Endodermal cell (in vitro differentiated cells): ENCODE measurements around the gene CHTF18. TPM values are rescaled to one million over a fixed set of nuclear protein-coding genes. Genes with fewer than 3 reads are reported as not detected.

Experiments used
- DNase-seq: peaks from one replicate; pipeline ENCODE4 v3.0.0-alpha.2; 2017
- H3K27ac ChIP-seq: 2 replicates; pipeline ENCODE4 v1.5.1; 2013; ENCODE audit warnings: mild to moderate bottlenecking, low read depth, low read length, moderate library complexity
- H3K27me3 ChIP-seq: 2 replicates; pipeline ENCODE4 v1.6.1; 2013; ENCODE audit warnings: mild to moderate bottlenecking, low read length, moderate library complexity; ENCODE audit not compliant: insufficient read depth, control insufficient read depth, poor library complexity, severe bottlenecking
- H3K36me3 ChIP-seq: 2 replicates; pipeline ENCODE4 v1.7.0; 2013; ENCODE audit warnings: mild to moderate bottlenecking, low read length, moderate library complexity; ENCODE audit not compliant: control insufficient read depth, insufficient read depth
- H3K4me1 ChIP-seq: one replicate; pipeline ENCODE4 v1.7.0; 2013; ENCODE audit warnings: low read length; ENCODE audit not compliant: control insufficient read depth, insufficient read depth
- H3K4me3 ChIP-seq: 2 replicates; pipeline ENCODE4 v1.5.1; 2013; ENCODE audit warnings: mild to moderate bottlenecking, low read length, moderate library complexity
- H3K9ac ChIP-seq: 2 replicates; pipeline ENCODE4 v1.6.1; 2013; ENCODE audit warnings: mild to moderate bottlenecking, low read length, moderate library complexity; ENCODE audit not compliant: poor library complexity, severe bottlenecking; ENCODE audit errors: extremely low read depth
- H3K9me3 ChIP-seq: 2 replicates; pipeline ENCODE4 v1.6.1; 2013; ENCODE audit warnings: mild to moderate bottlenecking, low read length, moderate library complexity; ENCODE audit not compliant: control insufficient read depth
- H3K27ac Mint-ChIP-seq: 2 replicates; pipeline ENCODE4 v1.8.0; 2020; ENCODE audit warnings: mixed read lengths
- H3K27me3 Mint-ChIP-seq: 2 replicates; pipeline ENCODE4 v1.8.0; 2021; ENCODE audit warnings: mild to moderate bottlenecking, mixed read lengths; ENCODE audit not compliant: insufficient read depth
- H3K36me3 Mint-ChIP-seq: 2 replicates; pipeline ENCODE4 v1.8.0; 2020; ENCODE audit warnings: low read depth, mixed read lengths
- H3K4me1 Mint-ChIP-seq: 2 replicates; pipeline ENCODE4 v1.8.0; 2020; ENCODE audit warnings: mixed read lengths
- H3K4me3 Mint-ChIP-seq: 2 replicates; pipeline ENCODE4 v1.8.0; 2020; ENCODE audit warnings: mild to moderate bottlenecking, moderate library complexity, mixed read lengths
- H3K9me3 Mint-ChIP-seq: 2 replicates; pipeline ENCODE4 v1.8.0; 2020; ENCODE audit warnings: mild to moderate bottlenecking, mixed read lengths
- WGBS, 2 experiments: methylation state at CpG; one replicate each; pipeline versions ENCODE4 v1.1.5 to v1.1.7; 2013; ENCODE audit warnings: missing lambda C conversion rate in 2 of 2, mixed read lengths in 1 of 2; ENCODE audit not compliant: insufficient coverage in 1 of 2, insufficient read length in 1 of 2; 5-methylcytosine and 5-hydroxymethylcytosine counted together
- total RNA-seq, 2 donors: library from RNA; stranded (reverse); fragmentation: NEBNext Ultra II Directional in 1 of 2; extraction: Animal tissue kit (Norgen Biotek cat#: 25700) in 1 of 2; gene quantifications; 2 replicates in 1 of 2; 3 replicates in 1 of 2; pipeline ENCODE4 v1.2.1, GENCODE V29; 2021
- TF ChIP-seq, protein P1 (sequence below): fragments of 200-600 bp; sonication (generic); conservative IDR thresholded peaks from 2 replicates; pipeline ENCODE4 v1.5.0; 2021; ENCODE audit warnings: antibody characterized with exemption, mild to moderate bottlenecking

The CHTF18 gene
- total RNA-seq, 2 donors from 2014 or later = 158 to 169 TPM

DNA sequence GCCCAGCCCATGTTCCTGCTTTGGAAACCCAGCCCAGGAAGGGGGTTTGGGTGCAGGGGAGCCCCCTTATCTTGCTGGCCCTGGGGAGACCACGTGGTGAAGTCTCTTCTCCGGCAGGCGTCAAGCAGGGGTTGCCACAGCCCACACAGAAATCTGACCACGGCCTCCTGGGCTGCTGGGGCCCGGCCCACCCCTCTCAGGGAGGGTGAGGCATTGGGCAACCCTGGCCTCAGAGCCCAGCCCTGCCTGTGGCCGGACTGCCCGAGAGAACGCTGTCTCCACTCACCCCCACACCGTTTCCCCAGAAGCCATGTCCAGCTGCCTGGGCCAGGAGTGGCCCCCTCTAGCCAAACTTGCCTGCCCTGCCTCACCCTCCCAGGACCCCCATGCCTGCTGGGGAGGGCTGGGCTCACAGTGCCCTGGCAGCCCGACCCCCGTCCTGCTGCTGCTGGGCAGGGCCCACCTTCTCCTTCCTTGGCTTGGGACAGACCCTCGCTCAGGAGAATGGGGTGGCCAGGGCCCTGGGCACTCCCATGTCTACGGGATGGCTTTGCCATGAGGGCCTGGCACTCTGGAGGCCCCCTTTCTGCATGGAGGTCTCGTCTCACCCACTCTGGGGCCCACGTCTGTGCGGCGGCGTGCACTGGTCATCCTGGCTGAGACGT, 6.9 kb upstream of the CHTF18 start:
- Histone ChIP-seq H3K4me1 (no peaks in the 10 kb centered on the region), H3K27ac (no peak overlapping the region), H3K9me3 (no peaks in the 10 kb centered on the region), H3K9ac (no peak overlapping the region), H3K4me3 (no peak overlapping the region), H3K36me3 (peaks cover 7% of the 10 kb centered on the region), H3K27me3 (peaks cover 3% of the 10 kb centered on the region)
- Mint-ChIP-seq H3K27ac (no peak overlapping the region), H3K4me3 (no peak overlapping the region), H3K9me3 (no peaks in the 10 kb centered on the region), H3K27me3 (peaks cover 6% of the 10 kb centered on the region), H3K4me1 (no peaks in the 10 kb centered on the region), H3K36me3 (peaks cover 2% of the 10 kb centered on the region)
- DNase-seq = no peak
- WGBS, 2 experiments = 81% methylated on average over 8 to 19 of the region's 19 CpGs
- TF ChIP-seq, protein P1, sequence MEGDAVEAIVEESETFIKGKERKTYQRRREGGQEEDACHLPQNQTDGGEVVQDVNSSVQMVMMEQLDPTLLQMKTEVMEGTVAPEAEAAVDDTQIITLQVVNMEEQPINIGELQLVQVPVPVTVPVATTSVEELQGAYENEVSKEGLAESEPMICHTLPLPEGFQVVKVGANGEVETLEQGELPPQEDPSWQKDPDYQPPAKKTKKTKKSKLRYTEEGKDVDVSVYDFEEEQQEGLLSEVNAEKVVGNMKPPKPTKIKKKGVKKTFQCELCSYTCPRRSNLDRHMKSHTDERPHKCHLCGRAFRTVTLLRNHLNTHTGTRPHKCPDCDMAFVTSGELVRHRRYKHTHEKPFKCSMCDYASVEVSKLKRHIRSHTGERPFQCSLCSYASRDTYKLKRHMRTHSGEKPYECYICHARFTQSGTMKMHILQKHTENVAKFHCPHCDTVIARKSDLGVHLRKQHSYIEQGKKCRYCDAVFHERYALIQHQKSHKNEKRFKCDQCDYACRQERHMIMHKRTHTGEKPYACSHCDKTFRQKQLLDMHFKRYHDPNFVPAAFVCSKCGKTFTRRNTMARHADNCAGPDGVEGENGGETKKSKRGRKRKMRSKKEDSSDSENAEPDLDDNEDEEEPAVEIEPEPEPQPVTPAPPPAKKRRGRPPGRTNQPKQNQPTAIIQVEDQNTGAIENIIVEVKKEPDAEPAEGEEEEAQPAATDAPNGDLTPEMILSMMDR = no peak

GRCh38 chr16:782258-782657, 6.2 kb upstream of the CHTF18 start:
- TF ChIP-seq, protein P1 = no peak
- H3K27ac Mint-ChIP-seq = no peak overlapping the region
- no peak overlapping the region for H3K4me3 Mint-ChIP-seq
- peaks cover 2% of the 10 kb centered on the region for H3K4me1 ChIP-seq
- H3K36me3 Mint-ChIP-seq = peaks cover 2% of the 10 kb centered on the region
- 80 to 84% methylated on average over 4 to 6 of the region's 6 CpGs for WGBS, 2 experiments
- no peak overlapping the region for H3K9ac ChIP-seq
- no peak for DNase-seq
- peaks cover 6% of the 10 kb centered on the region for H3K27me3 Mint-ChIP-seq
- H3K36me3 ChIP-seq = peaks cover 10% of the 10 kb centered on the region
- H3K27me3 ChIP-seq = peaks cover 3% of the 10 kb centered on the region
- no peaks in the 10 kb centered on the region for H3K9me3 ChIP-seq
- H3K27ac ChIP-seq = no peak overlapping the region
- H3K9me3 Mint-ChIP-seq = no peaks in the 10 kb centered on the region
- no peak overlapping the region for H3K4me3 ChIP-seq
- no peaks in the 10 kb centered on the region for H3K4me1 Mint-ChIP-seq

DNA sequence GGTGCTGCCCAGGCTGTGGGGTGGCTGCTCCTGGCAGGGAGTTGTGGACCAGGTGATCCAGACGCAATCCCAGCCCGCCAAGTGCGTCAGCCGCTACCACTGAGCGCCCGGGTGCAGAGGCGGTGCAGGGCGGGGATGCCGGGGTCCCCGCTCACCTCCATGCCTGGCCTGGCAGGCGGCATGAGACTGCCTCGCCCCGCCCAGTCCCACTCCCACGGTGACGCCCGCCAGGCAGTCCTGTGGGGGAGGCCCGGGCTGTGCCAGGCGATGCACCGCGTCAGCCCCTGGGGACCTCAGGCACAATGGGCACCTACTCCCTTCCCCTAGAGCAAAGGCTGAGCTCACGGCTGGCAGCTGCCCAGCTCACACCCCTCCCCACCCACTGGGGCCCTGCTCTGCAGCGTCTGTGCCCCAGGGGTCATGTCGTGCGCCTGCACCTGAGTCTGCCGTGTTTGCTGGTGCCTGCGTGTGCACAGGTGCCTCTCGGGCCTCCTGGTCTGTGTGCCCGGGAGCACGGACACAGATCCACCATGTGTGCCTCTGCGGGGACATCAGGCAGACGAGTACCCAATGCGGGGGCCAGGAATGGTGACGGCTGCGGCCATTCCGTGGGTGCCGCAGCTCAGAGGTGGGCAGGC, 5.5 kb upstream of the CHTF18 start:
- 88 to 91% methylated on average over 22 to 36 of the region's 36 CpGs for WGBS, 2 experiments
- Histone ChIP-seq H3K4me3 (no peak overlapping the region), H3K27me3 (peaks cover 3% of the 10 kb centered on the region), H3K9me3 (no peaks in the 10 kb centered on the region), H3K9ac (no peak overlapping the region), H3K27ac (no peak overlapping the region), H3K36me3 (peaks cover 10% of the 10 kb centered on the region), H3K4me1 (peaks cover 4% of the 10 kb centered on the region)
- Mint-ChIP-seq H3K4me3 (no peak overlapping the region), H3K9me3 (no peaks in the 10 kb centered on the region), H3K36me3 (peaks cover 2% of the 10 kb centered on the region), H3K27ac (no peak overlapping the region), H3K27me3 (peaks cover 6% of the 10 kb centered on the region), H3K4me1 (no peaks in the 10 kb centered on the region)
- DNase-seq = no peak
- TF ChIP-seq, protein P1 = no peak
